Stimulated activated CD4-positive, alpha-beta T cell treated with anti-CD3 and anti-CD28 coated beads, Interleukin-4, amount 100 ng/mL, for 4 hours (primary cell): Measurements from ENCODE around the gene CNR1.
"Not testable (repeated sequence)": the region's sequence is repeated elsewhere in the genome, so short reads cannot be mapped to it uniquely, and the experiment has no call there.

Source experiments
- DNase-seq, 2 experiments: peaks; one replicate each; pipeline ENCODE4 v3.0.0-alpha.2; 2020

CNR1 gene

DNA sequence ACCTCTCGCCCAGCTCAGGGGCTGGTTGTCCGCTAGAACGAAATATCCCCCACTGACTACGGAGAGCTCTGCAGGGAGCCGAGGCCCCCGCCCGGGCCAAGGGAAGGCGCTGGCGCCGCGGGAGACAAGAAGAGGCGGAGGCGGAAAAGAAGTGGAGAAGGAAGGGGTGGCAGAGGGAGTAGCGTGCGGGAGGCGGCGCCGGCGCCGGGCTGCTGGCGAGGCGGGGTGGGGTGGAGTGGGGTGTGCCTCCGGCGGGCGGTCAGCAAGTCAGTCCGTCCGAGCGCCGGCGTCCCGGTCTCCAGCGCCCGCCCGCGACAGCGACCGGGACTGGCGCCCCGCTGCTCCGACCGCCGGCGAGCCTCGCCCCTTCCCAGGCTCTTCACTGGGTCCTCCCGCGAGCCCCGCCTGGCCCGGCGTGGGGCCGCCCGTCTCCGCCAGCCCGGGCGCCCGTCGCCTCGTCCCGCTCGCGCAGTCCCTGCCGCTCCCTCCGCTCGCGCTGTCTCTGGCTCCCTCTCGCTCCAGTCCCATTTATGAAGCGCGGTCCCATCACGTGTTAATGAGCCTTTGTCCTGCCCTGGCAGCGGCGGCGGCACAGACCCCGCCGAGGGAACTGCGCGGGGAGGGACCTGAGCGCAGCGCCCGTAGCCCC, at the start of gene CNR1:
Gene CNR1, minus strand, starts transcription at position 504 of the 649 bp plus-strand sequence. CDS start 21,073 bp downstream, outside the sequence.
- no peak for DNase-seq

DNA sequence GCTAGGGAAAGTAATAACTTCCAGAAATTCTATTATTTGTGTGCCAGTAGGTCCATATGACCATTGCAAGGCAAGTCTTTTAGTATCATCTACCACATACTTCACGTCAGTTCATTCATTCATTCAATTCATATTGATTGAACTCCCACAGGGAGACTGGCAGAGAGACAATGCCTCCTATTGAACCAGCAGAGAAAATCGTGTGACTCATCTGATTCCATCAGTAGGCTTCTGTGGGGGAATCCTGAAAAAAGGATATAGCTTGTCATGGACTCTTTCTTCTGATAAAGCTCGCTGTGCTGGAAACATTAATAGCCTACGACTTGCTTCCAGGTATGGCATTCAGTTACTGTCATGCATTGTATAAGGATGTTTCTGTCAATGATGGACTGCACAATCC, 45.3 kb upstream of the CNR1 start:
- DNase-seq = no peak

DNA sequence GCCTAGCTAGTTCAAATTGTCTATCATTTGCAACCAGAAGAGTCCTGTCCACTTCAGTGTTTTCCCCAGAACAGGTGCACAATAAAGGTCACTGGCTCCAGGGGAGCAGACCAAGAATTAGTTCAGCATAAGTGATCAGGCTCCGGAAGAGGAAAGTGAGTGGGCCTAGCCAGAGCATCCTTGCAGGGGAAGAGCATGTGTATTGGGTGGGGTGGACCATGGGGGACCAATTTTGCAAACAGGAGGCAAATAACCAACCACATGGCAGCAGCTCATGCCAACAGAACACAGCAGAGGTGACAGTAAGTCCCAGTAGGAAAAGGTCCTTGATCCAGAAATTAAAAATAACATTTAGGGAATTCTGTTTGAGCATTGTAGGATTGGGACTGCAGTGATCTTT, 43.2 kb upstream of the CNR1 start:
- DNase-seq = no peak

DNA sequence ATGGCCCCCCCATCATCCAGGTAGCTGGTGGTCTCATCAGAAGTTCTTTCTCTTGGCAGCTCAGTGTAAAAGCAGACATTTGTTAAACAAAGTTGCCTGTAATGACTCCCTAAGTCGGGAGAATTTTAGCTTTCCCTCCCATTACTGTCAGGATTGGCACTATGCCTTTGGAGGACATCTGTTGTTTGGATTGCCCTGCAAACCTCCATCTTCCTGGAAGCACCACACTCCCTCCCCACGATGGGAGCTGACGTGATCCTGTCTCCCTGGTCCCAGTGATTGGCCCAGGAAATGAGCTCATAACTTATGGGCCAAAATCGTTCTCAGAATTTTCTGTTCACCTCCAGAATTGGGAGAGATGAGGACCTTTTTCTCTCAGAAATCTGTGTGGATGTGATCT, 42.6 kb upstream of the CNR1 start:
- DNase-seq = no peak

DNA sequence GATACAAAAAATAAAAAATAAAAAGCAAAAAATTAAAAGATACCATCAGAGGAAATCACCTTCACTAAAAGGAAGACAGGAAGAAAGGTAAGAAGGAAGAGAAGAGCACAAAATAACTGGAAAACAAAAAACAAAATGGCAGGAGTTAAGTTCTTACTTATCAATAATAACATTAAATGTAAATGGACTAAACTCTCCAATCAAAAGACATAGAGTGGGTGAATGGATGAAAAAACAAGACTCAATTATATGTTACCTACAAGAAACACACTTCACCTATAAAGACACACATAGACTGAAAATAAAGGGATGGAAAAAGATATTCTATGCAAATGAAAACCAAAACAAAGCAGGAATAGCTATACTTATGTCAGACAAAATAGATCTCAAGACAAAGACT, 35.6 kb upstream of the CNR1 start:
- not testable (repeated sequence) for DNase-seq

DNA sequence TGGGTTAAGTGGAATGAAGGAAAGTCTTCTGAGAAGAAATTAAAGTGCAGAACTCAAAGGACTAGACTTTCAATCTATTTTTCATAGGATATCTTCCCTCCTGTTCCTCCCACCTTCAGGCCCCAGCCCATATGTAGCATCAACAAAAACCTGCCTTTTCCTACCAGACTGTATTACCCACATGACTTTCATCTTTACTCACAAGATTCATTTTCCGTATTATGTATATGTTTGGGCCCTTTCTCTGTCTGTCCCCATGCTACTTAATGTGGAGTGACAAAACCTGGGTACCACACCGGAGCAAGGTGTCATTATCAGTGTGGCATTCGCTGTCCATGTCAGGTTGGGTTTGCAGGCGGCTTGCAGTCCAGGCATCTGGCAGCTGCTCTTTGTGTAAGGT, 18.8 kb upstream of the CNR1 start:
- DNase-seq = no peak

- DNase-seq = no peak
Observed at GRCh38 chr6:88183471-88183870, 17.3 kb upstream of the CNR1 start.

- no peak for DNase-seq
Observed at GRCh38 chr6:88179692-88180091, 13.5 kb upstream of the CNR1 start.

GRCh38 chr6:88177961-88178464, 11.9 kb upstream of the CNR1 start:
- DNase-seq = no peak

DNA sequence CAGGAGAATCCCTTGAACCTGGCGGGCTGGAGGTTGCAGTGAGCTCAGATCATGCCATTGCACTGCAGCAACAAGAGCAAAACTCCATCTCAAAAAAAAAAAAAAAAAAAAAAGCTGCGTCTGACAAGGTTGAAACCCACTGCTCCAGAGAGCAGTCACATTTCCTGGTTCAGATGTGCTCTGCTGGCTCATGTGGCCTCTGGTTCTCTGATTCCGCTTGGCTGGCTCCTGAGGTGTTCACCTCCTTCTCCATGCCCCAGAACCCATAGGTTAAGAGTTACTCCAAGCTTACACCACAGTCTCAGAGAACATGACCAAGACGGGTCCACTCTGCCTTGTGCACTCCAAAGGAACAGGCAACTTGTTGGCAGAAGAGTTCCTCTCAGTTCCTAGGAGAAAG, 8.8 kb upstream of the CNR1 start:
- DNase-seq = no peak

DNA sequence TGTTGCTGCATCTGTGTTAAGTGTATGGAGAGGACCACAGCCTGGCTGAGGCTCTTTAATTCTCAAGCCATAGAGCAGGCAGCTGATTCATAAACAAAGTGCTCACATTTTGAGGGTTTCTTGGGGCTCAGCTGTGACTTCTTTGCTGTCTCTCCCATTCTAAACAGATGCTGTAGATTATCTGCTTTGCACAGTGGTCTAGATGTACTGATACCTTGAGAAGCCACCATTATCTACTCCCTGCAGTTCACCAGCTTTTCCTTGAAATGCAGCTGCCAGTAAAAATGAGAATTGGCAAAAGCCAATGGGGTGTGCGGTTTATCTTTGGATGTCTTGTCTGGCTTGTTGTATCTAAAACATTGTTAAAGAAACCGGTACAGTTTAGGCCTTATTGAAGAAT, 5.2 kb upstream of the CNR1 start:
- DNase-seq = no peak

DNA sequence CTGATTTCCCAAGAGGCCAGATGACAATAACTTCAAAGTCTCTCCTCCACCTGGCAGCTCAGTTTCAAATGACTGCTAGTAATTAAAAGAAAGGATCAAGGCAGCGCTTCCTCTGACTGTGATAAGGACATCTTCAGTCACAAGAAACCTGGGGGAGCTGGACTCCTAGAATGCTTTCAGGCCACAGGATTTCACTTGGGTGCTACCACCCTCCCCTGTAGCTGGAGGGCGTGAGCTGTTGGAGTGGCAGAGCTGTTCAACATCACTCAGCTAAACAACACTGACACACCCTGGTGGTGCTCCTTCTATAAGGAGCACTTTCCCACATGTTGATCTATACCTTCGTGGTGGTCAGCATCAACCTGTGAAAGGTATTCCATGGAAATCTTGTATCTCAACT, 2.2 kb upstream of the CNR1 start:
- no peak for DNase-seq

DNA sequence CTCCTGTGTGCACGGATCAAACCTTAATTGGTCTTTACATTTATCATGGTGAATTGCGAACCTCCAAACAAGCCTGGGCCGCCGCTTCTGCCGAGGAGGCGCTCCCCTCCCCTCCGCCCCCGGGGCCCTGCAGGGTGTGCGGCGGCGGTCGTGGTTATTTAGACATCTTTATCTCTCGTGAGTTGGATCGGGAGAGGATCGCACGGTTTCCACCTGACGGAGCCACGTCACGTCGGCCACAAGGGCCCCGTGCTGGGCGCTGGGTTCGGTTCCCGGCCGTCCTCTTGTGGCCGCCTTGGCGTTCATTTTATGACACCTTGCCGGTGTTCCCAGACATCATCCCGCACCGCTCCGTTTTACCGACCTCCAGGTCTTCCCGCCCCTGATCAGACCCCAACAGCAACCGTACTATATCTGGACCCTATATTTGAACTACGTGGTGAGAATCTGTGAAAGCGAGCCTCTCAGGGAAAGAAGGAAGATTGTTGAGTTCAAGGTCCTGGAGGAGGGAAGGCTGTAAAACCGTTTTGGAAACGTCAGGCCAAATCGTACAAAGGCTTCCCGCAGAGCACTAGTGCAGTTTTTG, 1.3 kb upstream of the CNR1 start:
- peak in 1 of 2 experiments; percentile 5 for DNase-seq

- DNase-seq = no peak
Observed at GRCh38 chr6:88166493-88167351, 575 bp upstream of the CNR1 start.

DNA sequence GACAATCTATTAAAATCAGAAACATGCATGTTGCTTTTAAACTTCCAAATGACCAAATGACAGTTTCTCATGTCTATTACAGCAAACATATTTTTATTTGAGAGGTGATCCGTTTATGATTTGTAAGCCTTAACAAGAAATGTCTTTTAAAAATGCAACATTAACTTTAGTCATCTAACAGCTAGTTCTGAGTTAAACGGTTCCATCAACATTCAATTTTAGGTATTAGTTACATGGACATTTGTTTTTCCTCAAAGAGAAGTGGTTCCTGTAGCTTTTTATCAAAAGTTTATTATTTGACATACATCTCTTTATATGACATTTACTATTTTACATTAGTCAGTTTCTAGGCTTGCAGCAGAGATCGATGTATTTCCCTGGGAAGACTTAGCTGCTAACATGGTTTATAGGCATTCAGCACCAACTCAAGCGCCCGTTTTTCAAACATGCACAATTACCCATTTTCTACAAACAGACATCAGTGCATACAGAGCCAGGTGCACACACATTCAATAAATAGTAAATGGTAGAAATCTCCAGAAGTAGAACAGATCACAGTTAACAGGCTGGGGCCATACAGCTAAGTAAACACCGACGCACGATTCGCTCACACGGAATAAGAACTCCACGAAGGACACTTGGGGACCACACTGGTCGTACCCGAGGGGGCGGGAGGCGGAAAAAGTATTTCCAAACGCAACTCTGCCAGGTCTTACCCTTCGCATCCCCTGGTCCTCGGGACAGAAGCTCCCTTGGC, 882 bp downstream of the CNR1 start:
- DNase-seq = no peak

- DNase-seq = no peak
Observed at GRCh38 chr6:88164061-88164460, 2.1 kb downstream of the CNR1 start.

DNA sequence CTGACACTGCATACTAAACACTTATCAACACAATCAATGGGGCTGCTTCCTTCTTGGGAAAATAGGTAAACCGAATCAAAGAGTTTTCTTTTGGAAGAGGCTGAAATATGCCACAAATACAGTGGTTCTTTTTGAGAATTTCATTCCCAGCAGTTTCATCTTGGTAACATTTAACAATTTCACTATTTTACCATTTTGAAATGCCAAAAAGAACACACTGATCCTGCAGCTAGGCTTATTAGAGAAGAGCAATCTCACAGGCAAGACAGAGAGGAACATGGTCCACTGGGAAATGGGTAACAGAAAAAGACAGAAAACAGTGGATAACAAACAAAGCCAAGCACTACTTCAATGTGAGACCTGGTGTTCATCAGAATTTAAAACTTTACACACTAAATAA, 2.5 kb downstream of the CNR1 start:
- DNase-seq = no peak

DNA sequence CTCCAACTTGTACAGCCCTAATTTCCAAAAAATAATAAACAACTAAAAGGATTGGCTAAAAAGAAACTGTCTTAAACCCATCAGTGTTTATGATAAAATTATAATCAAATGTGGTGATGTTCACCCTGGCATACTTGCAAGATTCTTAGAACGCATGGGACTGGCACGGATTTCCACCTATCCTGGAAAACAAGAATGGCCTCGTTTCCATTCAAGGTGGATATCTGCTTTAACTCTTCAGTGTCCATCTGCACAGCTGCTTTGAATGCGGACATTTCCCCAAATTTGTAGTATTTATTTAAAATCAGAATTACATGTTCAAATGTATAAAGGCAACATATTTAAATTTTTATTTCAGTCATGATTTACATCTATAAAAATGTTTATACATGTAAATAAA, 4.2 kb downstream of the CNR1 start:
- no peak for DNase-seq

DNA sequence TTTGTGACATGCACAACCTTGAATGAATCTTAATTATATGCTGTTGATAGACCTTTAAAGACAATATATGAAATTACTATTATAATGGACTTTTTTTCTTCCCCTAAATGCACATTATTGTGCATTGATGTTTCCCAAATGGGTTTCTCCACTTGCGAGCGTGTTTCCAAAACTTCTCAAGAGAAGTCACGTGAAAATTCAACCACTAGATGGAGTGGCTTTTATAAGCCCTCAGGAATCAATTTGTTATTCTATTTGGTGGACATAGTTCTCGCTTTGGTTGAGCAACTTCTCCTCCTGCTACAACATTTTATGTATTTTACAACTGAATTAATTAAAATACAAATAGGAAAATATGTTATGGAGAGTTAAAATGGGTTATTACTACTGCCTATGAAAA, 9.0 kb downstream of the CNR1 start:
- no peak for DNase-seq

- DNase-seq = no peak
Observed at GRCh38 chr6:88145298-88145963, 20.7 kb downstream of the CNR1 start.

DNA sequence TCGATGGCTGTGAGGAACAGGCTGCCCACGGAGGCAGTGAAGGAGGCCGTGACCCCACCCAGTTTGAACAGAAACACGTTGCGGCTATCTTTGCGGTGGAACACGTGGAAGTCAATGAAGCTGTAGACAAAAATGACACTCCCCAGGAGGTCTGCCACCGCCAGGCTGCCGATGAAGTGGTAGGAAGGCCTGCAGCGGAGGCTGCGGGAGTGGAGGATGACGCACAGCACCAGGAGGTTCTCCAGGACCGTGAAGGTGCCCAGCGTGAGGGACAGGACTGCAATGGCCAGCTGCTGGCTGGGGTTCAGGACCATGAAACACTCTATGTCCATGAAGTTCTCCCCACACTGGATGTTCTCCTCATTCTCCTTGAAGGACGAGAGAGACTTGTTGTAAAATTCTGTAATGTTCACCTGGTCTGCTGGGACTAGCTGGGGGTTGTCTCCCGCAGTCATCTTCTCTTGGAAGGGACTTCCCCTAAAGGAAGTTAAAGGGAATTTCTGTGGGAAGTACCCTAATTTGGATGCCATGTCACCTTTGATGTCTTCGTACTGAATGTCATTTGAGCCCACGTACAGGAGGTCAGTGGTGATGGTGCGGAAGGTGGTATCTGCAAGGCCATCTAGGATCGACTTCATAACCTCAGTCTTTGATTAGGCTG, 21.4 kb downstream of the CNR1 start:
- no peak for DNase-seq
